Mucosa of descending colon (tissue), 3 donors: Measurements from ENCODE around the gene DUSP7. TPM values are rescaled to one million over a fixed set of nuclear protein-coding genes. Genes with fewer than 3 reads are reported as not detected.

Experiments
- ATAC-seq: fragments of 200-7000 bp; cut with Tn5 transposase; one replicate; pipeline ENCODE4 v1.9.1; 2020; ENCODE audit warnings: mild to moderate bottlenecking, moderate library complexity
- DNase-seq, 3 donors: peaks; one replicate each; pipeline ENCODE4 v3.0.0-alpha.2; 2020
- H3K36me3 ChIP-seq: fragments of 200-600 bp; one replicate; pipeline ENCODE4 v1.8.0; 2021; ENCODE audit warnings: low read depth, mild to moderate bottlenecking
- H3K4me1 ChIP-seq: fragments of 200-600 bp; one replicate; pipeline ENCODE4 v1.8.0; 2021; ENCODE audit warnings: low read depth, mild to moderate bottlenecking
- H3K4me3 ChIP-seq: fragments of 200-600 bp; one replicate; pipeline ENCODE4 v1.8.0; 2021; ENCODE audit warnings: mild to moderate bottlenecking
- H3K9me3 ChIP-seq: fragments of 200-600 bp; one replicate; pipeline ENCODE4 v1.8.0; 2021; ENCODE audit warnings: mild to moderate bottlenecking
- CTCF ChIP-seq: fragments of 200-600 bp; IDR thresholded peaks from one replicate; pipeline ENCODE4 v1.8.0; 2022; ENCODE audit warnings: antibody characterized with exemption, mild to moderate bottlenecking
- intact Hi-C, 2 donors: fragments of 100-400 bp; cut with DNase I in 1 of 2; cut with micrococcal nuclease in 1 of 2; formaldehyde crosslinking; loops; one replicate each; pipeline versions ENCODE4 v1.11.0 to v1.11.1; 2022; cut with DNase I, micrococcal nuclease
- total RNA-seq, 3 donors: library from RNA; stranded (reverse); fragmentation: NEBNext Ultra II Directional in 2 of 3; extraction: Animal tissue kit (Norgen Biotek cat#: 25700) in 2 of 3; gene quantifications; one replicate each; pipeline versions ENCODE4 v1.2.1 to v1.2.4, GENCODE V29; 2021 to 2023
- donor health status: DM: no; HTN: no; CAD: no; lungs with moderate emphysema.
- donor health status: DM: no; HTN: no; CAD: no.
- donor health status: DM: no; HTN: yes; CAD: no.

DUSP7 gene
- total RNA-seq, 3 donors from 2014 or later = 6.9 to 12.3 (median 8.0) TPM

- TF ChIP-seq CTCF = no peak
- H3K4me1 ChIP-seq = no peaks in the 10 kb centered on the region
- H3K4me3 ChIP-seq = no peak overlapping the region
- H3K9me3 ChIP-seq = no peaks in the 10 kb centered on the region
- H3K36me3 ChIP-seq = no peaks in the 10 kb centered on the region
- ATAC-seq = no peak
- peak in 1 of 3 donors; percentile 8 for DNase-seq
- intact Hi-C loops = no loop called here
Measured at GRCh38 chr3:52091586-52092270, 35.4 kb upstream of the DUSP7 start.

GRCh38 chr3:52090933-52091468 lies 34.6 kb upstream of the DUSP7 start:
- peak in 2 of 3 donors; percentile 7 to 20 for DNase-seq
- no peaks in the 10 kb centered on the region for H3K4me1 ChIP-seq
- no peak for ATAC-seq
- TF ChIP-seq CTCF = no peak
- intact Hi-C loops = no loop called here
- no peaks in the 10 kb centered on the region for H3K36me3 ChIP-seq
- H3K4me3 ChIP-seq = no peak overlapping the region
- H3K9me3 ChIP-seq = no peaks in the 10 kb centered on the region

GRCh38 chr3:52090131-52090932 lies 34.0 kb upstream of the DUSP7 start:
- H3K4me3 ChIP-seq = no peak overlapping the region
- no peaks in the 10 kb centered on the region for H3K36me3 ChIP-seq
- DNase-seq (peak in 2 of 3 donors; percentile 11 to 25), ATAC-seq (no peak)
- H3K4me1 ChIP-seq = no peaks in the 10 kb centered on the region
- no peak for TF ChIP-seq CTCF
- intact Hi-C loops = no loop called here
- no peaks in the 10 kb centered on the region for H3K9me3 ChIP-seq

GRCh38 chr3:52089691-52090090 lies 33.3 kb upstream of the DUSP7 start:
- no peaks in the 10 kb centered on the region for H3K9me3 ChIP-seq
- DNase-seq (peak in 2 of 3 donors; percentile 3 to 8), ATAC-seq (no peak)
- TF ChIP-seq CTCF = no peak
- no peak overlapping the region for H3K4me3 ChIP-seq
- H3K4me1 ChIP-seq = no peaks in the 10 kb centered on the region
- H3K36me3 ChIP-seq = no peaks in the 10 kb centered on the region
- intact Hi-C loops = no loop called here

GRCh38 chr3:52088445-52089367 lies 32.3 kb upstream of the DUSP7 start:
- no peaks in the 10 kb centered on the region for H3K36me3 ChIP-seq
- TF ChIP-seq CTCF = no peak
- ATAC-seq (peak; percentile 13), DNase-seq (peak in 2 of 3 donors; percentile 12 to 53)
- H3K9me3 ChIP-seq = no peaks in the 10 kb centered on the region
- H3K4me3 ChIP-seq = no peak overlapping the region
- H3K4me1 ChIP-seq = no peaks in the 10 kb centered on the region
- intact Hi-C loops = no loop called here
